Right lung (tissue), 10 donors: ENCODE results near the gene KIF7. TPM values are rescaled to one million over a fixed set of nuclear protein-coding genes. Genes with fewer than 3 reads are reported as not detected.
"Not testable (repeated sequence)": the region's sequence is repeated elsewhere in the genome, so short reads cannot be mapped to it uniquely, and the experiment has no call there.

Experiments used
- DNase-seq, 2 donors: peaks; one replicate each; pipeline ENCODE4 v3.0.0-alpha.2; 2013
- long read RNA-seq, 8 donors: transcript quantifications; one replicate each; lab custom pipeline, GENCODE V29; 2026
- polyA plus RNA-seq, 5 donors: library from polyadenylated mRNA; unstranded; fragments of 120-200 nt; gene quantifications; one replicate each; pipeline versions ENCODE4 v1.2.1 to v1.2.3, GENCODE V29; 2013; ENCODE audit warnings: inconsistent platforms in 1 of 5, low replicate concordance in 1 of 5; ENCODE audit not compliant: insufficient read length in 5 of 5, insufficient read depth in 1 of 5

The KIF7 gene
- polyA plus RNA-seq, result 10 to 100 TPM in 4 of 5 donors, 1 to 10 TPM in 1; 9.8 to 14.8 (median 12.3) TPM
- long read RNA-seq, donor 1, result 0 reads
- long read RNA-seq, donor 2, result 0 reads
- long read RNA-seq, donor 3, partial matches to known transcripts, result 11 of 11 reads
- long read RNA-seq, donor 3, other reads (novel, unspliced or antisense), result 0 of 11 reads
- long read RNA-seq, donor 4, result 0 reads
- long read RNA-seq, donor 5, result 0 reads
- long read RNA-seq, donor 6, full-length matches to known transcripts, result 3 of 3 reads
- long read RNA-seq, donor 6, partial matches to known transcripts, result 0 of 3 reads
- long read RNA-seq, donor 6, other reads (novel, unspliced or antisense), result 0 of 3 reads
- long read RNA-seq, donor 7, full-length matches to known transcripts, result 1 of 1 reads
- long read RNA-seq, donor 7, partial matches to known transcripts, result 0 of 1 reads
- long read RNA-seq, donor 7, other reads (novel, unspliced or antisense), result 0 of 1 reads
- long read RNA-seq, donor 8, full-length matches to known transcripts, result 1 of 1 reads
- long read RNA-seq, donor 8, partial matches to known transcripts, result 0 of 1 reads
- long read RNA-seq, donor 8, other reads (novel, unspliced or antisense), result 0 of 1 reads

- peak; percentile 44 to 63 for DNase-seq
These were observed at the start of gene KIF7 for GRCh38 chr15:89654847-89655805. Gene KIF7 (minus strand): TSS chr15:89655467. CDS start chr15:89652930, 2,537 bp downstream.

DNA sequence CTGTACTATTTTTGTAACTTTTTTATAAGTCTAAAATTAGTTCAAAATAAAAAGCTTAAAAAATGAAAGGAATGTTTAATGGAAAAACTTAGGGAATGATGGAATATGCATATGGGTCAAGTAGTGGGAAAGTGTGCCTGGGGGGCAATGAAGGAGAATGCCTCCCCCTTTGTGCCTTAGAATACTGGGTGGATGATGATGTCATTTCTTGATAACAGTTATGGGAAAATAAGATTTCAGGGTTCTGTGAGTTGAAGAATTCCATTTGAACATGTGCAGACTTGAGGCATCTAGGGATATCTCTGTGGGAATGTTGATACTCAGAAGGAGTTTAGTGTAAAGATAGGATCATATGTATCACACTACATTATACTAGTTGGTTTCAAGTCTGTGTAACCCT lies 49.1 kb upstream of the KIF7 start:
- no peak for DNase-seq

DNA sequence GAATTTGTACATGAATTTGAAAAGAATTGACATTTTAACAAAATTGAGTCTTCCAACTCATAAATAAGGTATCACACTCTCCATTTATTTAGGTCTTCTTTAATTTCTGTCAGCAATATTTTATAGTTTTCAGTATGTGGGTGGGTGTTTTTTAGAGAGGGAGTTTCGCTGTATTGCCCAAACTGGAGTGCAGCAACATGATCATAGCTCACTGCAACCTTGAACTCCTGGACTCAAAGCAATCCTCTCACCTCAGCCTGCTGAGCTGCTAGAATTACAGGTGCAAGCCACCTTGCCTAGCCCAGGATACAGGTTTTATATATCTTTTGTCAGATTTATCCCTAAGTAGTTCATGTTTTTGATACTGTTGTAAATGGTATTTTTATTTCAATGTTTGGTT lies 39.9 kb upstream of the KIF7 start:
- no peak for DNase-seq

- no peak for DNase-seq
These were observed 38.4 kb upstream of the KIF7 start for GRCh38 chr15:89693696-89694095.

DNA sequence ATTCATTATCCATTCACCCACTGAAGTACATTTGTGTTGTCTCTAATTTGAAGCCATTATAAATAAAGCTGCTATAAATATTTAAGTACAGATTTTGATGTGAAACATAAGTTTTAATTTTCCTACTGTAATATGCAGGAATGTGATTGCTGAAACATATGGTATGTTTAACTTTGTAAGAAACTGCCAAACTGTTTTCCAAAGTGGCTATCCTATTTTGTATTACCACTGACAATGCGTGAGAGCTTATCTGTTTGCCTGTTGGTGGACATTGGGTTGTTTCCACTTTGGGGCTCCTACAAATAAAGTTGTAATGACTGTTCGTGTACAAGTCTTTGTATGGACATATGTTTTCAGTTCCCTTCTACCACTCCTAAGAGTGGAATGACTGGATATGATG lies 37.8 kb upstream of the KIF7 start:
- DNase-seq, result no peak

GRCh38 chr15:89690276-89691218 lies 35.3 kb upstream of the KIF7 start, which contains the start of the genes PEX11A and WDR93:
Gene PEX11A (minus strand): TSS chr15:89690754. CDS start chr15:89690632, 122 bp downstream.
Gene WDR93 (plus strand): TSS chr15:89690811. CDS start chr15:89701747, 10,936 bp downstream.
- DNase-seq, result peak; percentile 80 to 82

- not testable (repeated sequence) for DNase-seq
These were observed 34.6 kb upstream of the KIF7 start for GRCh38 chr15:89689930-89690275.

GRCh38 chr15:89686522-89686921 lies 31.3 kb upstream of the KIF7 start:
- DNase-seq, result no peak

DNA sequence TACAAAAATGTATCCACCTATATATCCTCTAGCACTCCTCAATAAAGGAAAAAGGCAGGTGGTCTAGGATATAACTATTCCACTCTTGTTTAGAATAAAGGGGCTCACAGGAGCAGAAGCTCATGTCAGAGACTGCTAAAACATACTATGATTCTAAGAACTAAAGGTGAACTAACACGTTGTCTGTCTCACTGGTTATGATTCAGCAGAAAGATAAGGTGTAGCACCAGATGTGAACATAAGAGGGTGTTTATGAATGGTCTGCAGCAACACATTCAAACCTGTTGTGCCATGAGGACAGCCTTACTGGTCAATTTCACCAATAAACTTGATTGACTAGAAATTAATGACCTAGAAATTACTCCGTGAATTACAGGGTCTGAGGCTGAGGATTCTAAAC lies 30.7 kb upstream of the KIF7 start:
- no peak for DNase-seq

GRCh38 chr15:89681146-89681545 lies 25.9 kb upstream of the KIF7 start:
- DNase-seq, result no peak

DNA sequence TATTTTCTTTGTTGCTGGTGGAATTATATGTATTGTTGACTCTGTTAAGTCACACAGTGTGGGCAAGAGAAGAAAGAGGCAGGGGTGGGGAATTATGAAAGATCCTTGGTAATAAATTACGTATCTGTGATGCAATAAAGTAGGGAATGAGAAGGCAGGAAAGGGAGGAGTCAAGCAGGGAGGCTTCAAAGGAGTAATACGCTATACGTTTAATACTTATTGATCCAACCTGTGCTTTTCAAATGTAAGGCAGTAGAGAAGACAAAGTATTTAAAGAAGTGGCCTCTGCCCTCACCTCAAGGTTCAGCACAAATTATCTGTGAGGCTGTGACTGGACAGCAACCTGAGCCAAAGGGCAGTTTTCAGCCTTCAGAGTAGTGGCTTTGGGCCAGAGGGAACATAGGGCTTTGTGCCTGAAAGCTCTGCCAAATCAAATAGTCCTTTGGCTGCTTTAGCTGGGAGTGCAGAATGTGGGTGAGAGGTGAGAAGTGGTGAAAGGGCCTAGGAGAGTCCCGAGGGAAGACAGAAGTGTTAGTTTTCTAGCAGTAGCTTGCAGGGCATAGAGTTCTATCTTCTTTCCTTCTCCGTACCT lies 25.1 kb upstream of the KIF7 start:
- peak in 1 of 2 donors; percentile 61 for DNase-seq

DNA sequence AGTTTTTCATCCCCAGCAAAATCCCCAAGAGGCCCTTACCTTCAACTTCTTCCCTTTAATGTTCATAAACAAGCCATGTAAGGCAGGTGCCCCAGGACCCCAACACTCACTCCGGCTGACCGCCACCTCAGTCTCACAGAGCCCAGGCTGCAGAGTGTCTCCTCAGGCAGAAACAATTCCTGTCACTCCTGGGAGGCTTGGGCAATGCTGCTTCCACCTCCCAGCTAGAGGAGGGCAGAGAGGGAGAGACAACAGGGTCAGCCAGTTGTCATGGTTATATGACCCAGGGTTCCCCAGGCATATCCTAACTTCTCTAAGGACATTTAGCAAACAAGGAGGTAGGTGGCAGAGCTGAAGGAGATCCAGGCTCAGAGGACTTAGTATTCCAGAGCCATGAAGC lies 23.9 kb upstream of the KIF7 start, which contains the start of gene PLIN1:
PLIN1 (minus strand) TSS at position 156 of the 400 bp plus-strand sequence. CDS start 1,878 bp downstream, outside the sequence.
- no peak for DNase-seq

DNA sequence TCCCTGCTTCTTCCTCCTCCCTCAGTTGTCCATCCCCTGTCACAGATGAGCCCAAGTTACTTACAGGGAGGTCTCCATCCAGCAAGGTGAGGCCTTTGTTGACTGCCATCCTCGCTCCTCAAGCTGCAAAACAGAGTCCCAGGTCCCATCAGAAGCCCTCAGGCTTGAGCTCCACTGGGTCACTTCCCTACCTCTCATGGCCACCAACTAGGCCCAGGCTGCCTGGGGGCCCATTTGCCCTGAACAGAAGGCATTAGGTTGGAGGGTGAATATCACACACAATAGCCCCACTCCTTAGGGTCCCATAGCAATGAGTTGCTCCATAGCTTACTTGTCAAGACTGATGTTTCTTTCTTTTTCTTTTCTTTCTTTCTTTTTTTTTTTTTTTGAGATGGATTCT lies 22.1 kb upstream of the KIF7 start:
- no peak for DNase-seq

DNA sequence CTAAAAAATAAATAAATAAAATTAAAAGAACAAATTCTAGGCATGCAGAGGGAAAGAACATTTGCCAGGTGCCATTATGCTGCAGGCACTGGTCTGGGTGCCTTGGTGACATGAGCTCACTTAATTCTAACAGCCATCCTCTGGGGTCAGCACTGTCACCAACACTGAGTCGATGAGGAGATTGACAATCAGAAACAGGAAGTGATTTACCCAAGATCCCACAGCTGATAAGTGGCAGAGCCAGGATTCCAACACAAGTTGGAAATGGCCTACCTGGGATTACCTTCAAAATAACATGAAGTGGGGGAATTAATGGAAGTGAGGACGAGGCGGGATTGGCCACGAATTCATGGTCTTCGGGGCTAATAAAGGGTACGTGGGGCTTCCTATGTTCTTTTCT lies 20.3 kb upstream of the KIF7 start:
- no peak for DNase-seq

GRCh38 chr15:89674526-89674925 lies 19.3 kb upstream of the KIF7 start:
- DNase-seq, result no peak

DNA sequence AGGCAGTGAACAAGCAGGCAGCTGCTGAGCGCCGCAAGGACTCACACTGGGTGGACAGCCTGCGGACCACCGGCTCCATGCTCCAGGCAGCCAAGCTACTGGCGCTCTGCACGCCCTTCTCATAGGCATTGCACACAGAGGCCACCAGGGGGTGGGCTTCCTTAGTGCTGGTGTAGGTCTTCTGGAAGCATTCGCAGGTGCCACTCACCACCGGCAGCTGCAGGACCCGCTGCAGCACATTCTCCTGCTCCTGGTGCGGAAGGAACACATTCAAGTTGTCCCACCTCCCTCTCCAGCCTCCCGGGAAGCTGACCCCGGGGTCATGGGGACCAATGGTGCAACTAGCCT lies 17.9 kb upstream of the KIF7 start:
- no peak for DNase-seq

- no peak for DNase-seq
These were observed 17.2 kb upstream of the KIF7 start for GRCh38 chr15:89672221-89673164.

- no peak for DNase-seq
These were observed 16.4 kb upstream of the KIF7 start for GRCh38 chr15:89671687-89672086.

- DNase-seq, result no peak
These were observed 15.8 kb upstream of the KIF7 start for GRCh38 chr15:89670971-89671560.
